Keratinocyte (primary cell): ENCODE data around the gene ZNF777.

Experiments
- CTCF ChIP-seq, 3 experiments: IDR thresholded peaks in 1 of 3; conservative IDR thresholded peaks in 1 of 3; optimal IDR thresholded peaks in 1 of 3; 2 replicates in 2 of 3; 3 replicates in 1 of 3; pipeline versions ENCODE3 to v1.5.1; 2011; ENCODE audit warnings: low read length in 3 of 3, mild to moderate bottlenecking in 3 of 3, moderate library complexity in 2 of 3, control low read depth in 1 of 3, inconsistent platforms in 1 of 3; ENCODE audit not compliant: insufficient read depth in 2 of 3; ENCODE audit errors: extremely low read depth in 1 of 3
- EZH2 ChIP-seq: IDR thresholded peaks from one replicate; pipeline ENCODE4 v1.6.1; 2012; ENCODE audit warnings: inconsistent platforms, mild to moderate bottlenecking, low read length, moderate library complexity

- TF ChIP-seq CTCF (optimal IDR thresholded peaks at IDR 0.05 in 1 of 3, IDR thresholded peaks at IDR 0.05 in 1 of 3, conservative IDR thresholded peaks at IDR 0.05 in 1 of 3; ENCODE audit: extremely low read depth in 1 of 3, insufficient read depth in 2 of 3, low read length in 3 of 3): no peak
- TF ChIP-seq EZH2: no peak
Observed at GRCh38 chr7:149477494-149478443, 16.9 kb upstream of the ZNF777 start.
